Natural killer cell (primary cell): ENCODE results near the gene HTR3B. TPM values are rescaled to one million over a fixed set of nuclear protein-coding genes. Genes with fewer than 3 reads are reported as not detected.
"Not testable (repeated sequence)": the region's sequence is repeated elsewhere in the genome, so short reads cannot be mapped to it uniquely, and the experiment has no call there.

Experiments used
- ATAC-seq, 3 donors: fragments of 150-1000 bp in 2 of 3; fragments of 200-7000 bp in 1 of 3; cut with Tn5 transposase; 1 replicate in 1 of 3; 2 replicates in 2 of 3; pipeline ENCODE4 v1.10.0; 2021; ENCODE audit warnings: mild to moderate bottlenecking in 2 of 3, moderate library complexity in 2 of 3
- DNase-seq, 2 donors: peaks; one replicate each; pipeline versions ENCODE4 v3.0.0 to v3.0.0-alpha.2; 2013 to 2021; ENCODE audit warnings: mixed read lengths in 1 of 2
- H3K27ac ChIP-seq: one replicate; pipeline ENCODE4 v1.5.1; 2013; ENCODE audit warnings: mild to moderate bottlenecking, low read length
- H3K27me3 ChIP-seq: one replicate; pipeline ENCODE4 v1.6.1; 2013; ENCODE audit warnings: low read length; ENCODE audit not compliant: control insufficient read depth, insufficient read depth
- H3K36me3 ChIP-seq: one replicate; pipeline ENCODE4 v1.6.1; 2013; ENCODE audit warnings: low read length; ENCODE audit not compliant: control insufficient read depth, insufficient read depth
- H3K4me1 ChIP-seq: one replicate; pipeline ENCODE4 v1.6.1; 2013; ENCODE audit warnings: low read length; ENCODE audit not compliant: control insufficient read depth, insufficient read depth
- H3K4me3 ChIP-seq: one replicate; pipeline ENCODE4 v1.5.1; 2013; ENCODE audit warnings: low read length
- H3K9me3 ChIP-seq: one replicate; pipeline ENCODE4 v1.6.1; 2013; ENCODE audit warnings: low read length; ENCODE audit not compliant: control insufficient read depth, insufficient read depth
- H3K27ac Mint-ChIP-seq, 2 donors: one replicate each; pipeline ENCODE4 v1.8.0; 2022; ENCODE audit warnings: mild to moderate bottlenecking in 2 of 2, mixed read lengths in 2 of 2, moderate library complexity in 1 of 2
- H3K27me3 Mint-ChIP-seq, 2 donors: one replicate each; pipeline ENCODE4 v1.8.0; 2022; ENCODE audit warnings: low read depth in 2 of 2, mixed read lengths in 2 of 2
- H3K36me3 Mint-ChIP-seq: one replicate; pipeline ENCODE4 v1.8.0; 2022; ENCODE audit warnings: mixed read lengths
- H3K4me1 Mint-ChIP-seq, 2 donors: one replicate each; pipeline ENCODE4 v1.8.0; 2022; ENCODE audit warnings: mixed read lengths in 2 of 2
- H3K4me3 Mint-ChIP-seq: one replicate; pipeline ENCODE4 v1.8.0; 2022; ENCODE audit warnings: mild to moderate bottlenecking, moderate library complexity, mixed read lengths
- H3K9me3 Mint-ChIP-seq, 2 donors: one replicate each; pipeline ENCODE4 v1.8.0; 2022; ENCODE audit warnings: mixed read lengths in 2 of 2
- CTCF ChIP-seq: fragments of 200-600 bp; IDR thresholded peaks from one replicate; pipeline ENCODE4 v1.8.0; 2022; ENCODE audit warnings: antibody characterized with exemption
- WGBS: methylation state at CpG from one replicate; pipeline ENCODE4 v1.1.7; 2013; ENCODE audit warnings: missing lambda C conversion rate; ENCODE audit not compliant: insufficient coverage; 5-methylcytosine and 5-hydroxymethylcytosine counted together
- intact Hi-C: fragments of 100-400 bp; cut with micrococcal nuclease; formaldehyde crosslinking; loops from one replicate; pipeline ENCODE4 v1.14.2; 2022
- total RNA-seq, 4 donors: library from RNA; stranded (reverse); fragments of 120-200 nt in 1 of 4; gene quantifications; one replicate each; pipeline versions ENCODE4 v1.2.3 to v1.2.4, GENCODE V29; 2013 to 2022

HTR3B gene
- total RNA-seq, 3 donors from 2014 or later (not counting 1 experiment from before 2014, with no cell fraction given) = not detected

- Mint-ChIP-seq H3K27ac (no peak overlapping the region), H3K4me3 (no peak overlapping the region), H3K27me3 (peaks cover 23 to 30% of the 10 kb centered on the region in 2 donors), H3K9me3 (no peaks in the 10 kb centered on the region), H3K4me1 (no peaks in the 10 kb centered on the region), H3K36me3 (no peaks in the 10 kb centered on the region)
- 77% methylated on average over 7 of the region's 7 CpGs for WGBS
- no peaks in the 10 kb centered on the region for H3K4me1 ChIP-seq
- no peaks in the 10 kb centered on the region for H3K27me3 ChIP-seq
- no peaks in the 10 kb centered on the region for H3K9me3 ChIP-seq
- ATAC-seq (no peak), DNase-seq (no peak)
- TF ChIP-seq CTCF = no peak
- intact Hi-C loops = no loop called here
- H3K36me3 ChIP-seq = no peaks in the 10 kb centered on the region
- H3K27ac ChIP-seq = no peak overlapping the region
- H3K4me3 ChIP-seq = no peak overlapping the region
Observed at GRCh38 chr11:113932788-113933187, 28.2 kb downstream of the HTR3B start.

DNA sequence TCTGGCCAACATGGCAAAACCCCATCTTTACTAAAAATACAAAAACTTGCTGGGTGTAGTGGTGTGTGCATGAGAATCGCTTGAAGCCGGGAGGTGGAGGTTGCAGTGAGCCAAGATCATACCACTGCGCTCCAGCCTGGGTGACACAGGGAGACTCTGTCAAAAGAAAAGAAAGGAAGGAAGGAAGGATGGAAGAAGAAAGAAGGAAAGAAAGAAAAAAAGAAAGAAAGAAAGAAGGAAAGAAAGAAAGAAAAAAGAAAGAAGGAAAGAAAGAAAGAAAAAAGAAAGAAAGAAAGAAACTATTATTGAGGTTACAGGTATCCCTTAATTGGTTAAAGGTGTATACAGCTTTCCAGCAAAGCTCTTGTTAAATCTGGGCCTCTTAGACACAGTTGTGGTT, 29.6 kb downstream of the HTR3B start:
- H3K4me3 Mint-ChIP-seq, H3K4me1 Mint-ChIP-seq, intact Hi-C loops, H3K4me3 ChIP-seq, H3K36me3 ChIP-seq, H3K36me3 Mint-ChIP-seq, H3K27ac Mint-ChIP-seq, H3K9me3 Mint-ChIP-seq, DNase-seq, H3K27ac ChIP-seq, H3K27me3 ChIP-seq, H3K4me1 ChIP-seq, H3K9me3 ChIP-seq, ATAC-seq: not testable (repeated sequence)
- peaks cover 21 to 24% of the 10 kb centered on the region in 2 donors for H3K27me3 Mint-ChIP-seq
- WGBS = 100% methylated on average over 3 of the region's 3 CpGs

- Mint-ChIP-seq H3K36me3 (no peaks in the 10 kb centered on the region), H3K27me3 (peaks cover 21 to 24% of the 10 kb centered on the region in 2 donors), H3K27ac (no peak overlapping the region), H3K4me3 (no peak overlapping the region), H3K4me1 (no peaks in the 10 kb centered on the region), H3K9me3 (no peaks in the 10 kb centered on the region)
- ATAC-seq (no peak), DNase-seq (no peak)
- Histone ChIP-seq H3K4me1 (no peaks in the 10 kb centered on the region), H3K9me3 (no peaks in the 10 kb centered on the region), H3K4me3 (no peak overlapping the region), H3K27ac (no peak overlapping the region), H3K36me3 (no peaks in the 10 kb centered on the region), H3K27me3 (no peaks in the 10 kb centered on the region)
- WGBS = 73% methylated on average over 2 of the region's 4 CpGs
- no peak for TF ChIP-seq CTCF
- intact Hi-C loops = no loop called here
Observed at GRCh38 chr11:113934761-113935160, 30.2 kb downstream of the HTR3B start.

DNA sequence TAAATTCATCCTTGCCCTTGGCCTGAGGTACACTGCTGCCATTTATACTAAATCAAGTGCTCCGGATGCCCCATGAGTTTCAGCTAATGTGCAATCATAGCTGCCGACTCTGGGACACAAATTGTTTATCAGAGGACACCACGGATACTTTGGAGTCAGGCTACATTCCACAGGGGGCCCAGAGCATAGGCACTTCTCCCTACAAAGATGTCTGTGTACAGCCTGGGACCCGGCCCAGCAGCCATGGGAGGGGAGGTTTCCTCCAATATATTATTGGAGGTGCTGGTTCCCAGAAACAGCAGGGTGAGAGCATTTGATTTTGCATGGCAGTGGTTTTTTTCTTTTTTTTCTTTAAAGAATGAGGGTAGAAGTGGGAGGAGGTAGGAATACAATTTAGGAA, 31.3 kb downstream of the HTR3B start:
- Mint-ChIP-seq H3K4me3 (no peak overlapping the region), H3K27ac (no peak overlapping the region), H3K9me3 (no peaks in the 10 kb centered on the region), H3K36me3 (no peaks in the 10 kb centered on the region), H3K27me3 (peaks cover 16 to 22% of the 10 kb centered on the region in 2 donors), H3K4me1 (no peaks in the 10 kb centered on the region)
- Histone ChIP-seq H3K36me3 (no peaks in the 10 kb centered on the region), H3K4me3 (no peak overlapping the region), H3K4me1 (no peaks in the 10 kb centered on the region), H3K27ac (no peak overlapping the region), H3K27me3 (no peaks in the 10 kb centered on the region), H3K9me3 (no peaks in the 10 kb centered on the region)
- no peak for TF ChIP-seq CTCF
- no peak for ATAC-seq
- DNase-seq = no peak
- intact Hi-C loops = no loop called here
- 92% methylated on average over 3 of the region's 4 CpGs for WGBS
